HCT116 (cell line): ENCODE measurements around the gene SEMA4F. TPM values are rescaled to one million over a fixed set of nuclear protein-coding genes. Genes with fewer than 3 reads are reported as not detected.

Source experiments
- ATAC-seq: fragments of 200-7000 bp; cut with Tn5 transposase; 2 replicates; pipeline ENCODE4 v1.9.1; 2020; ENCODE audit warnings: mild to moderate bottlenecking, moderate library complexity
- BruUV-seq: library from RNA; stranded (reverse); fragments of 400-500 nt; replicated peaks from 2 replicates; lab custom pipeline; 2021; lab: Mats Ljungman, UMichigan
- CTCF ChIA-PET: fragments of 300-600 bp; sonication (Branson Sonifier 250); formaldehyde crosslinking; loops from one replicate; lab custom pipeline; 2021; ENCODE audit warnings: antibody characterized with exemption; lab: Charles Lee
- POLR2A ChIA-PET: fragments of 300-600, 350-600 bp; sonication (Branson Sonifier 250); formaldehyde crosslinking; loops from one replicate; lab custom pipeline; 2021; ENCODE audit warnings: antibody characterized with exemption; lab: Charles Lee
- RAD21 ChIA-PET, 2 experiments: fragments of 300-600 bp; sonication (Branson Sonifier 250); formaldehyde crosslinking; loops; one replicate each; lab custom pipeline; 2023; ENCODE audit warnings: low total read pairs in 2 of 2; ENCODE audit not compliant: uncharacterized antibody in 2 of 2, unreplicated experiment in 2 of 2, low non-redundant PET in 1 of 2; lab: Charles Lee
- DNase-seq: peaks from one replicate; pipeline ENCODE4 v3.0.0-alpha.2; 2010; ENCODE audit warnings: low read depth, low spot score
- H2AFZ ChIP-seq: fragments of 200-600 bp; shearing (Covaris generic), sonication (generic); 2 replicates; pipeline ENCODE4 v1.6.1; 2017; ENCODE audit warnings: low read depth, mixed run types, mixed read lengths, antibody characterized with exemption, low read length; ENCODE audit not compliant: poor library complexity, severe bottlenecking
- H3K27ac ChIP-seq: 2 replicates; pipeline ENCODE4 v1.5.1; 2012; ENCODE audit warnings: low read depth, low read length
- H3K27me3 ChIP-seq: fragments of 200-600 bp; sonication (generic); 2 replicates; pipeline ENCODE4 v1.6.1; 2016; ENCODE audit warnings: mixed run types, low read length, mixed read lengths; ENCODE audit not compliant: insufficient read depth
- H3K36me3 ChIP-seq, 2 experiments: fragments of 200-500 bp in 1 of 2; fragments of 200-600 bp in 1 of 2; sonication (Bioruptor generic) in 1 of 2; sonication (generic) in 1 of 2; 2 replicates each; pipeline versions ENCODE4 v1.5.1 to v1.6.1; 2014 to 2016; ENCODE audit warnings: low read length in 2 of 2, inconsistent platforms in 1 of 2, mixed read lengths in 1 of 2, mixed run types in 1 of 2; ENCODE audit not compliant: insufficient read depth in 2 of 2, control insufficient read depth in 1 of 2
- H3K4me1 ChIP-seq, 2 experiments: fragments of 200-600 bp in 1 of 2; sonication (generic) in 1 of 2; 2 replicates each; pipeline versions ENCODE4 v1.5.1 to v1.6.1; 2012 to 2017; ENCODE audit warnings: low read length in 2 of 2, inconsistent platforms in 1 of 2, mild to moderate bottlenecking in 1 of 2, mixed read lengths in 1 of 2, mixed run types in 1 of 2, moderate library complexity in 1 of 2; ENCODE audit not compliant: insufficient read depth in 2 of 2, control insufficient read depth in 1 of 2
- H3K4me2 ChIP-seq: fragments of 200-600 bp; sonication (generic); 2 replicates; pipeline ENCODE4 v1.6.1; 2017; ENCODE audit warnings: mixed run types, low read length, mixed read lengths
- H3K4me3 ChIP-seq, 2 experiments: fragments of 200-600 bp in 1 of 2; sonication (generic) in 1 of 2; replicated peaks in 1 of 2; 2 replicates each; pipeline ENCODE4 v1.5.1; 2011 to 2016; ENCODE audit warnings: low read length in 2 of 2, control low read depth in 1 of 2, low read depth in 1 of 2, mild to moderate bottlenecking in 1 of 2, mixed read lengths in 1 of 2, mixed run types in 1 of 2
- H3K79me2 ChIP-seq: fragments of 200-600 bp; sonication (generic); 2 replicates; pipeline ENCODE4 v1.6.1; 2017; ENCODE audit warnings: mild to moderate bottlenecking, mixed run types, low read length, moderate library complexity, mixed read lengths; ENCODE audit not compliant: insufficient read depth
- H3K9ac ChIP-seq: fragments of 200-600 bp; sonication (generic); 2 replicates; pipeline ENCODE4 v1.6.1; 2016; ENCODE audit warnings: low read length, mixed read lengths
- H3K9me2 ChIP-seq: fragments of 200-600 bp; sonication (generic), shearing (Covaris generic); 2 replicates; pipeline ENCODE4 v1.6.1; 2017; ENCODE audit warnings: mixed run types, mild to moderate bottlenecking, moderate library complexity; ENCODE audit not compliant: insufficient read depth
- H3K9me3 ChIP-seq, 2 experiments: fragments of 200-500 bp in 1 of 2; fragments of 200-600 bp in 1 of 2; sonication (Bioruptor generic) in 1 of 2; sonication (generic) in 1 of 2; 2 replicates each; pipeline ENCODE4 v1.6.1; 2014 to 2017; ENCODE audit warnings: low read length in 2 of 2, mixed read lengths in 2 of 2, inconsistent platforms in 1 of 2, low read depth in 1 of 2, mild to moderate bottlenecking in 1 of 2, mixed run types in 1 of 2, moderate library complexity in 1 of 2; ENCODE audit not compliant: control insufficient read depth in 1 of 2, insufficient read depth in 1 of 2
- H4K20me1 ChIP-seq: fragments of 200-600 bp; sonication (generic), shearing (Covaris generic); 2 replicates; pipeline ENCODE4 v1.6.1; 2017; ENCODE audit warnings: mixed run types, mild to moderate bottlenecking, moderate library complexity; ENCODE audit not compliant: insufficient read depth
- CBX3 ChIP-seq: IDR thresholded peaks from 2 replicates; pipeline ENCODE4 v1.6.1; 2012; ENCODE audit warnings: low read depth
- FOSL1 ChIP-seq: IDR thresholded peaks from 2 replicates; pipeline ENCODE4 v1.6.1; 2012; ENCODE audit warnings: low read depth
- POLR2AphosphoS5 ChIP-seq: IDR thresholded peaks from 2 replicates; pipeline ENCODE4 v1.6.1; 2011; ENCODE audit warnings: mild to moderate bottlenecking, low read depth, low read length, moderate library complexity
- REST ChIP-seq: IDR thresholded peaks from 2 replicates; pipeline ENCODE4 v1.6.1; 2012; ENCODE audit warnings: low read depth
- SIN3A ChIP-seq: IDR thresholded peaks from 2 replicates; pipeline ENCODE4 v1.6.1; 2012; ENCODE audit warnings: low read depth
- SP1 ChIP-seq: IDR thresholded peaks from 2 replicates; pipeline ENCODE4 v1.6.1; 2012; ENCODE audit warnings: low read depth
- ZBTB33 ChIP-seq: IDR thresholded peaks from 2 replicates; pipeline ENCODE4 v1.6.1; 2011; ENCODE audit warnings: mild to moderate bottlenecking, low read length, moderate library complexity; ENCODE audit not compliant: insufficient replicate concordance; ENCODE audit errors: extremely low read depth
- ZFX ChIP-seq: fragments of 450-650 bp; IDR thresholded peaks from 2 replicates; pipeline ENCODE4 v1.6.1; 2017
- ZNF274 ChIP-seq: fragments of 200-500 bp; sonication (Bioruptor generic); IDR thresholded peaks from 2 replicates; pipeline ENCODE4 v1.6.1; 2014; ENCODE audit warnings: mild to moderate bottlenecking, low read depth, low read length, inconsistent platforms
- intact Hi-C: fragments of 100-400 bp; cut with micrococcal nuclease; formaldehyde crosslinking; loops from 2 replicates; pipeline ENCODE4 v1.10.0; 2022
- total RNA-seq: library from RNA; stranded (reverse); gene quantifications from one replicate; pipeline ENCODE4 v1.2.1, GENCODE V29; 2021; ENCODE audit not compliant: unreplicated experiment

SEMA4F gene
- total RNA-seq, 1 experiment from 2014 or later, result 12.3 TPM

- H3K27me3 ChIP-seq, result no peaks in the 10 kb centered on the region
- no peak for DNase-seq
- TF ChIP-seq ZNF274 (no peak), REST (no peak), ZBTB33 (no peak), CBX3 (no peak), FOSL1 (no peak), ZFX (no peak), SIN3A (no peak), SP1 (no peak), POLR2AphosphoS5 (no peak)
- H3K79me2 ChIP-seq, result no peaks in the 10 kb centered on the region
- RAD21 ChIA-PET, result no interaction called here
- no peaks in the 10 kb centered on the region for H3K36me3 ChIP-seq
- intact Hi-C loops, result loop anchor here (10.0 kb wide), 1 partner anchor 361 kb away; no protein-coding TSS in a partner anchor
- H3K4me1 ChIP-seq, result no peaks in the 10 kb centered on the region
- no peak overlapping the region for H3K4me2 ChIP-seq
- no peak overlapping the region for H3K9ac ChIP-seq
- POLR2A ChIA-PET, result no interaction called here
- H3K4me3 ChIP-seq, result no peak overlapping the region
- no peaks in the 10 kb centered on the region for H3K9me3 ChIP-seq
- no peak overlapping the region for H2AFZ ChIP-seq
- no TSS peak for BruUV-seq
- CTCF ChIA-PET, result no interaction called here
- H3K9me2 ChIP-seq, result no peaks in the 10 kb centered on the region
- no peak for ATAC-seq
- H4K20me1 ChIP-seq, result no peaks in the 10 kb centered on the region
- no peak overlapping the region for H3K27ac ChIP-seq
These were observed 39.6 kb downstream of the SEMA4F start for GRCh38 chr2:74693668-74694067.
